GM21529 (cell line): ENCODE data around the gene GAL3ST1.
A peak's percentile ranks its signal among the peaks of the same experiment; 100 is the strongest.
"Not testable (repeated sequence)": the region's sequence is repeated elsewhere in the genome, so short reads cannot be mapped to it uniquely, and the experiment has no call there.

Experiments used
- ATAC-seq: cut with Tn5 transposase; IDR thresholded peaks from one replicate; pipeline ENCODE4 v1.9.1; 2021; ENCODE audit not compliant: unreplicated experiment

GAL3ST1 gene

GRCh38 chr22:30574095-30574981, at the start of gene GAL3ST1:
GAL3ST1 (minus strand) TSS chr22:30574665; CDS start chr22:30557392, 17,273 bp downstream.
- ATAC-seq: no peak

GRCh38 chr22:30619909-30620308, 45.4 kb upstream of the GAL3ST1 start:
- not testable (repeated sequence) for ATAC-seq

GRCh38 chr22:30617819-30618218, 43.4 kb upstream of the GAL3ST1 start:
- no peak for ATAC-seq

- no peak for ATAC-seq
Observed at GRCh38 chr22:30615543-30615954, 41.1 kb upstream of the GAL3ST1 start.

GRCh38 chr22:30614879-30615278, 40.4 kb upstream of the GAL3ST1 start:
- no peak for ATAC-seq

- no peak for ATAC-seq
Observed at GRCh38 chr22:30614268-30614667, 39.8 kb upstream of the GAL3ST1 start.

- no peak for ATAC-seq
Observed at GRCh38 chr22:30612789-30613188, 38.3 kb upstream of the GAL3ST1 start.

GRCh38 chr22:30611197-30611596, 36.7 kb upstream of the GAL3ST1 start:
- ATAC-seq: no peak

GRCh38 chr22:30610299-30610698, 35.8 kb upstream of the GAL3ST1 start:
- ATAC-seq: no peak

- ATAC-seq: peak; percentile 39
Observed at GRCh38 chr22:30609260-30610185, 35.1 kb upstream of the GAL3ST1 start.

- no peak for ATAC-seq
Observed at GRCh38 chr22:30607939-30608338, 33.5 kb upstream of the GAL3ST1 start.

- no peak for ATAC-seq
Observed at GRCh38 chr22:30607300-30607930, 33.0 kb upstream of the GAL3ST1 start.

GRCh38 chr22:30606455-30607299, 32.2 kb upstream of the GAL3ST1 start, which contains the start of gene TCN2:
TCN2 (plus strand) TSS chr22:30607174; CDS start chr22:30607332, 158 bp downstream.
- ATAC-seq: no peak

- ATAC-seq: no peak
Observed at GRCh38 chr22:30605449-30606110, 31.1 kb upstream of the GAL3ST1 start.

GRCh38 chr22:30604723-30605122, 30.3 kb upstream of the GAL3ST1 start:
- ATAC-seq: no peak

- no peak for ATAC-seq
Observed at GRCh38 chr22:30603801-30604200, 29.3 kb upstream of the GAL3ST1 start.

GRCh38 chr22:30602049-30602448, 27.6 kb upstream of the GAL3ST1 start:
- no peak for ATAC-seq

GRCh38 chr22:30601464-30601863, 27.0 kb upstream of the GAL3ST1 start:
- ATAC-seq: no peak

- ATAC-seq: no peak
Observed at GRCh38 chr22:30600921-30601320, 26.5 kb upstream of the GAL3ST1 start.

- no peak for ATAC-seq
Observed at GRCh38 chr22:30598986-30599385, 24.5 kb upstream of the GAL3ST1 start.
